Panc1 (cell line): ENCODE results near the gene MYO1E. TPM values are rescaled to one million over a fixed set of nuclear protein-coding genes. Genes with fewer than 3 reads are reported as not detected.
A peak's percentile ranks its signal among the peaks of the same experiment; 100 is the strongest.

ENCODE experiments used
- ATAC-seq: fragments of 200-7000 bp; cut with Tn5 transposase; 2 replicates; pipeline ENCODE4 v1.9.1; 2020; ENCODE audit warnings: mild to moderate bottlenecking, moderate library complexity
- BruUV-seq: library from RNA; stranded (reverse); fragments of 400-500 nt; replicated peaks from 2 replicates; lab custom pipeline; 2021; lab: Mats Ljungman, UMichigan
- CTCF ChIA-PET: fragments of 300-600 bp; sonication (Branson Sonifier 250); formaldehyde crosslinking; loops from one replicate; lab custom pipeline; 2022; ENCODE audit warnings: antibody characterized with exemption; lab: Charles Lee
- POLR2A ChIA-PET: fragments of 300-600 bp; sonication (Branson Sonifier 250); formaldehyde crosslinking; loops from one replicate; lab custom pipeline; 2022; ENCODE audit warnings: antibody characterized with exemption; lab: Charles Lee
- DNase-seq: peaks from one replicate; pipeline ENCODE4 v3.0.0-alpha.2; 2010; ENCODE audit warnings: low read depth, low spot score
- H3K27ac ChIP-seq: 2 replicates; pipeline ENCODE4 v1.5.1; 2011; ENCODE audit warnings: mild to moderate bottlenecking, low read length, inconsistent platforms
- H3K27me3 ChIP-seq: fragments of 200-500 bp; sonication (Bioruptor generic); 2 replicates; pipeline ENCODE4 v1.6.0; 2014; ENCODE audit warnings: low read length, inconsistent platforms; ENCODE audit not compliant: control insufficient read depth, insufficient read depth
- H3K36me3 ChIP-seq: fragments of 200-500 bp; sonication (Bioruptor generic); 2 replicates; pipeline ENCODE4 v1.5.1; 2014; ENCODE audit warnings: inconsistent platforms, mild to moderate bottlenecking, low read length, moderate library complexity; ENCODE audit not compliant: control insufficient read depth, insufficient read depth
- H3K4me1 ChIP-seq: 2 replicates; pipeline ENCODE4 v1.5.1; 2011; ENCODE audit warnings: inconsistent platforms, mild to moderate bottlenecking, low read length, moderate library complexity; ENCODE audit not compliant: control insufficient read depth, insufficient read depth
- H3K4me3 ChIP-seq, 2 experiments: 2 replicates each; pipeline ENCODE4 v1.5.1; 2011 to 2012; ENCODE audit warnings: low read depth in 2 of 2, low read length in 2 of 2, mild to moderate bottlenecking in 2 of 2, inconsistent platforms in 1 of 2, moderate library complexity in 1 of 2
- H3K9me3 ChIP-seq: fragments of 200-500 bp; sonication (Bioruptor generic); 2 replicates; pipeline ENCODE4 v1.5.1; 2014; ENCODE audit warnings: low read depth, mild to moderate bottlenecking, inconsistent platforms, low read length, moderate library complexity; ENCODE audit not compliant: control insufficient read depth, insufficient read depth
- CTCF ChIP-seq: fragments of 450-650 bp; IDR thresholded peaks from 2 replicates; pipeline ENCODE4 v1.5.1; 2017; ENCODE audit warnings: mild to moderate bottlenecking
- POLR2AphosphoS5 ChIP-seq: IDR thresholded peaks from 2 replicates; pipeline ENCODE4 v1.6.1; 2012; ENCODE audit warnings: mild to moderate bottlenecking, low read depth, low read length, moderate library complexity
- SIN3A ChIP-seq: IDR thresholded peaks from 2 replicates; pipeline ENCODE4 v1.6.1; 2012; ENCODE audit warnings: low read depth, mild to moderate bottlenecking, low read length, moderate library complexity, borderline replicate concordance; ENCODE audit not compliant: insufficient read depth
- TCF7L2 ChIP-seq: IDR thresholded peaks from 2 replicates; pipeline ENCODE4 v1.6.1; 2011; ENCODE audit warnings: mild to moderate bottlenecking, low read depth, low read length, inconsistent platforms
- in situ Hi-C: cut with HindIII; loops from 2 replicates; pipeline ENCODE4 v1.10.0; 2016; ENCODE audit warnings: low sequenced_read_pairs, low pct_unique_long_range_greater_than_20kb
- intact Hi-C: fragments of 100-400 bp; cut with micrococcal nuclease; formaldehyde crosslinking; loops from one replicate; pipeline ENCODE4 v1.10.0; 2022; ENCODE audit not compliant: unreplicated experiment
- total RNA-seq: library from RNA; stranded (reverse); gene quantifications from one replicate; pipeline ENCODE4 v1.2.1, GENCODE V29; 2021; ENCODE audit not compliant: unreplicated experiment
- TF ChIP-seq, protein P1 (sequence below), 2 experiments: IDR thresholded peaks; 2 replicates each; pipeline ENCODE4 v1.6.1; 2011 to 2012; ENCODE audit warnings: low read depth in 2 of 2, control low read depth in 1 of 2, low read length in 1 of 2, mild to moderate bottlenecking in 1 of 2, moderate library complexity in 1 of 2; ENCODE audit not compliant: insufficient read depth in 1 of 2

The MYO1E gene
- total RNA-seq, 1 experiment from 2014 or later, result 161 TPM

GRCh38 chr15:59191855-59192237, 180.8 kb downstream of the MYO1E start:
- Histone ChIP-seq H3K27me3 (no peaks in the 10 kb centered on the region), H3K4me1 (0 out of 2 replicates have a peak, but pooled peaks cover 2% of the 10 kb centered on the region), H3K36me3 (no peaks in the 10 kb centered on the region), H3K9me3 (no peaks in the 10 kb centered on the region), H3K4me3 (no peak overlapping the region), H3K27ac (no peak overlapping the region)
- in situ Hi-C loops (no loop called here), intact Hi-C loops (no loop called here)
- POLR2A ChIA-PET, result no interaction called here
- ATAC-seq, result peak; percentile 77
- DNase-seq, result no peak
- no TSS peak for BruUV-seq
- CTCF ChIA-PET, result no interaction called here
- TF ChIP-seq TCF7L2 (no peak), CTCF (no peak), SIN3A (no peak), POLR2AphosphoS5 (no peak)
- TF ChIP-seq, protein P1, sequence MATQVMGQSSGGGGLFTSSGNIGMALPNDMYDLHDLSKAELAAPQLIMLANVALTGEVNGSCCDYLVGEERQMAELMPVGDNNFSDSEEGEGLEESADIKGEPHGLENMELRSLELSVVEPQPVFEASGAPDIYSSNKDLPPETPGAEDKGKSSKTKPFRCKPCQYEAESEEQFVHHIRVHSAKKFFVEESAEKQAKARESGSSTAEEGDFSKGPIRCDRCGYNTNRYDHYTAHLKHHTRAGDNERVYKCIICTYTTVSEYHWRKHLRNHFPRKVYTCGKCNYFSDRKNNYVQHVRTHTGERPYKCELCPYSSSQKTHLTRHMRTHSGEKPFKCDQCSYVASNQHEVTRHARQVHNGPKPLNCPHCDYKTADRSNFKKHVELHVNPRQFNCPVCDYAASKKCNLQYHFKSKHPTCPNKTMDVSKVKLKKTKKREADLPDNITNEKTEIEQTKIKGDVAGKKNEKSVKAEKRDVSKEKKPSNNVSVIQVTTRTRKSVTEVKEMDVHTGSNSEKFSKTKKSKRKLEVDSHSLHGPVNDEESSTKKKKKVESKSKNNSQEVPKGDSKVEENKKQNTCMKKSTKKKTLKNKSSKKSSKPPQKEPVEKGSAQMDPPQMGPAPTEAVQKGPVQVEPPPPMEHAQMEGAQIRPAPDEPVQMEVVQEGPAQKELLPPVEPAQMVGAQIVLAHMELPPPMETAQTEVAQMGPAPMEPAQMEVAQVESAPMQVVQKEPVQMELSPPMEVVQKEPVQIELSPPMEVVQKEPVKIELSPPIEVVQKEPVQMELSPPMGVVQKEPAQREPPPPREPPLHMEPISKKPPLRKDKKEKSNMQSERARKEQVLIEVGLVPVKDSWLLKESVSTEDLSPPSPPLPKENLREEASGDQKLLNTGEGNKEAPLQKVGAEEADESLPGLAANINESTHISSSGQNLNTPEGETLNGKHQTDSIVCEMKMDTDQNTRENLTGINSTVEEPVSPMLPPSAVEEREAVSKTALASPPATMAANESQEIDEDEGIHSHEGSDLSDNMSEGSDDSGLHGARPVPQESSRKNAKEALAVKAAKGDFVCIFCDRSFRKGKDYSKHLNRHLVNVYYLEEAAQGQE (IDR thresholded peaks at IDR 0.05; ENCODE audit: insufficient read depth in 1 of 2, low read depth in 2 of 2, low read length in 1 of 2), result no peak

- Histone ChIP-seq H3K36me3 (no peaks in the 10 kb centered on the region), H3K9me3 (no peaks in the 10 kb centered on the region), H3K27me3 (no peaks in the 10 kb centered on the region), H3K27ac (no peak overlapping the region), H3K4me3 (no peak overlapping the region), H3K4me1 (0 out of 2 replicates have a peak, but pooled peaks cover 2% of the 10 kb centered on the region)
- in situ Hi-C loops (no loop called here), intact Hi-C loops (no loop called here)
- ChIA-PET POLR2A (no interaction called here), CTCF (no interaction called here)
- no peak for TF ChIP-seq TCF7L2
- TF ChIP-seq POLR2AphosphoS5, result no peak
- no peak for TF ChIP-seq CTCF
- TF ChIP-seq SIN3A, result no peak
- TF ChIP-seq, protein P1 (IDR thresholded peaks at IDR 0.05; ENCODE audit: insufficient read depth in 1 of 2, low read depth in 2 of 2, low read length in 1 of 2), result no peak
- DNase-seq (no peak), ATAC-seq (no peak)
- no TSS peak for BruUV-seq
Observed at GRCh38 chr15:59190291-59190690, 182.4 kb downstream of the MYO1E start.
